GF-D8 (cell line): ENCODE measurements around the gene RAD51.
A peak's percentile ranks its signal among the peaks of the same experiment; 100 is the strongest.
"Not testable (repeated sequence)": the region's sequence is repeated elsewhere in the genome, so short reads cannot be mapped to it uniquely, and the experiment has no call there.

Experiments used
- DNase-seq: peaks from one replicate; lab custom pipeline; 2025; lab: John Stamatoyannopoulos, UW

The RAD51 gene

GRCh38 chr15:40694688-40695468, at the start of gene RAD51:
Gene RAD51, plus strand, starts transcription at chr15:40695174. Its CDS starts 3,585 bp downstream, at chr15:40698759.
- DNase-seq, result peak; percentile 61

GRCh38 chr15:40647523-40647922, 47.5 kb upstream of the RAD51 start:
- no peak for DNase-seq

- DNase-seq, result no peak
These were observed 44.5 kb upstream of the RAD51 start for GRCh38 chr15:40650479-40650878.

- DNase-seq, result no peak
These were observed 34.3 kb upstream of the RAD51 start for GRCh38 chr15:40660686-40661085.

GRCh38 chr15:40664909-40665308, 30.1 kb upstream of the RAD51 start:
- DNase-seq, result no peak

- DNase-seq, result not testable (repeated sequence)
These were observed 18.7 kb upstream of the RAD51 start for GRCh38 chr15:40676290-40676689.

GRCh38 chr15:40676906-40677305, 18.1 kb upstream of the RAD51 start:
- not testable (repeated sequence) for DNase-seq

GRCh38 chr15:40680151-40680550, 14.8 kb upstream of the RAD51 start:
- no peak for DNase-seq

- DNase-seq, result not testable (repeated sequence)
These were observed 14.0 kb upstream of the RAD51 start for GRCh38 chr15:40680959-40681358.

- DNase-seq, result no peak
These were observed 10.6 kb upstream of the RAD51 start for GRCh38 chr15:40684381-40684780.

GRCh38 chr15:40685376-40685775, 9.6 kb upstream of the RAD51 start:
- no peak for DNase-seq

- DNase-seq, result no peak
These were observed 5.8 kb upstream of the RAD51 start for GRCh38 chr15:40688932-40689799.

- DNase-seq, result no peak
These were observed 3.2 kb upstream of the RAD51 start for GRCh38 chr15:40691737-40692136.

GRCh38 chr15:40693904-40694687, 878 bp upstream of the RAD51 start:
- DNase-seq, result no peak

- no peak for DNase-seq
These were observed 506 bp downstream of the RAD51 start for GRCh38 chr15:40695469-40695890.

- no peak for DNase-seq
These were observed 1.3 kb downstream of the RAD51 start for GRCh38 chr15:40696228-40696627.

GRCh38 chr15:40697916-40698315, 2.9 kb downstream of the RAD51 start:
- DNase-seq, result no peak

- DNase-seq, result no peak
These were observed 7.1 kb downstream of the RAD51 start for GRCh38 chr15:40702077-40702476.

- no peak for DNase-seq
These were observed 11.1 kb downstream of the RAD51 start for GRCh38 chr15:40706121-40706520.

GRCh38 chr15:40714144-40714543, 19.2 kb downstream of the RAD51 start:
- no peak for DNase-seq

- DNase-seq, result no peak
These were observed 21.2 kb downstream of the RAD51 start for GRCh38 chr15:40716165-40716564.

- DNase-seq, result no peak
These were observed 26.7 kb downstream of the RAD51 start for GRCh38 chr15:40721701-40722100.
